Measurements from ENCODE around the gene ATP2B2.

The ATP2B2 gene

GRCh38 chr3:10337323-10338163 lies 167.8 kb downstream of the ATP2B2 start (continued):
- TF ChIP-seq POU6F1 (CRISPR knock-in tag; IDR thresholded peaks at IDR 0.05; ENCODE audit: borderline replicate concordance, low read depth) (no peak), ISL1 (CRISPR knock-in tag; IDR thresholded peaks at IDR 0.05) (no peak), ZFP30 (CRISPR knock-in tag; IDR thresholded peaks at IDR 0.05) (no peak), ZNF70 (CRISPR knock-in tag; IDR thresholded peaks at IDR 0.05) (no peak), ZC3H10 (CRISPR knock-in tag; IDR thresholded peaks at IDR 0.05) (no peak), ARNTL (CRISPR knock-in tag; IDR thresholded peaks at IDR 0.05; ENCODE audit: borderline replicate concordance, low read depth) (no peak)

GRCh38 chr3:10336761-10337160 lies 168.6 kb downstream of the ATP2B2 start:
- ATAC-seq, result no peak
- TF ChIP-seq ZFP3 (CRISPR knock-in tag; IDR thresholded peaks at IDR 0.05) (no peak), TSHZ2 (CRISPR knock-in tag; IDR thresholded peaks at IDR 0.05) (no peak), CSRNP3 (CRISPR knock-in tag; IDR thresholded peaks at IDR 0.05) (no peak), PATZ1 (CRISPR knock-in tag; IDR thresholded peaks at IDR 0.05; ENCODE audit: borderline replicate concordance) (no peak), CSDC2 (CRISPR knock-in tag; IDR thresholded peaks at IDR 0.05) (no peak), ZFP30 (CRISPR knock-in tag; IDR thresholded peaks at IDR 0.05) (no peak), POU6F1 (CRISPR knock-in tag; IDR thresholded peaks at IDR 0.05; ENCODE audit: borderline replicate concordance, low read depth) (no peak)

GRCh38 chr3:10335871-10336622 lies 169.3 kb downstream of the ATP2B2 start:
- no peak for ATAC-seq
- TF ChIP-seq PPARA (CRISPR knock-in tag; IDR thresholded peaks at IDR 0.05; ENCODE audit: borderline replicate concordance), result no peak
- TF ChIP-seq POU6F1 (CRISPR knock-in tag; IDR thresholded peaks at IDR 0.05; ENCODE audit: borderline replicate concordance, low read depth), result no peak
- no peak for TF ChIP-seq TOX (CRISPR knock-in tag; IDR thresholded peaks at IDR 0.05; ENCODE audit: borderline replicate concordance)
- TF ChIP-seq ZNF565 (CRISPR knock-in tag; conservative IDR thresholded peaks at IDR 0.05; ENCODE audit: low read depth), result no peak
- TF ChIP-seq ZFP3 (CRISPR knock-in tag; IDR thresholded peaks at IDR 0.05), result no peak
- no peak for TF ChIP-seq SNAI2 (CRISPR knock-in tag; IDR thresholded peaks at IDR 0.05)
- TF ChIP-seq TSHZ2 (CRISPR knock-in tag; IDR thresholded peaks at IDR 0.05), result no peak
- TF ChIP-seq RARB (CRISPR knock-in tag; IDR thresholded peaks at IDR 0.05), result no peak
- no peak for TF ChIP-seq BACH2 (CRISPR knock-in tag; IDR thresholded peaks at IDR 0.05; ENCODE audit: borderline replicate concordance)
- TF ChIP-seq CREB5 (CRISPR knock-in tag; IDR thresholded peaks at IDR 0.05; ENCODE audit: low read depth), result no peak

Data from SK-N-SH treated with all-trans-retinoic acid at 6 μM for 48 hours (cell line).